Measurements from ENCODE around the gene PPIL3.

- TF ChIP-seq, protein P1, sequence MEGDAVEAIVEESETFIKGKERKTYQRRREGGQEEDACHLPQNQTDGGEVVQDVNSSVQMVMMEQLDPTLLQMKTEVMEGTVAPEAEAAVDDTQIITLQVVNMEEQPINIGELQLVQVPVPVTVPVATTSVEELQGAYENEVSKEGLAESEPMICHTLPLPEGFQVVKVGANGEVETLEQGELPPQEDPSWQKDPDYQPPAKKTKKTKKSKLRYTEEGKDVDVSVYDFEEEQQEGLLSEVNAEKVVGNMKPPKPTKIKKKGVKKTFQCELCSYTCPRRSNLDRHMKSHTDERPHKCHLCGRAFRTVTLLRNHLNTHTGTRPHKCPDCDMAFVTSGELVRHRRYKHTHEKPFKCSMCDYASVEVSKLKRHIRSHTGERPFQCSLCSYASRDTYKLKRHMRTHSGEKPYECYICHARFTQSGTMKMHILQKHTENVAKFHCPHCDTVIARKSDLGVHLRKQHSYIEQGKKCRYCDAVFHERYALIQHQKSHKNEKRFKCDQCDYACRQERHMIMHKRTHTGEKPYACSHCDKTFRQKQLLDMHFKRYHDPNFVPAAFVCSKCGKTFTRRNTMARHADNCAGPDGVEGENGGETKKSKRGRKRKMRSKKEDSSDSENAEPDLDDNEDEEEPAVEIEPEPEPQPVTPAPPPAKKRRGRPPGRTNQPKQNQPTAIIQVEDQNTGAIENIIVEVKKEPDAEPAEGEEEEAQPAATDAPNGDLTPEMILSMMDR (IDR thresholded peaks at IDR 0.05 in 8 of 11, conservative IDR thresholded peaks at IDR 0.05 in 3 of 11), result no peak
- TF ChIP-seq POLR2A (IDR thresholded peaks at IDR 0.05), result no peak
- TF ChIP-seq POLR2AphosphoS5 (IDR thresholded peaks at IDR 0.05), result no peak
Observed at GRCh38 chr2:200845194-200845593, 43.7 kb downstream of the PPIL3 start.
